H1 (cell line): ENCODE results near the gene ZNF273. TPM values are rescaled to one million over a fixed set of nuclear protein-coding genes. Genes with fewer than 3 reads are reported as not detected.

ENCODE experiments used
- FOSL1 ChIP-seq: IDR thresholded peaks from 2 replicates; pipeline ENCODE4 v1.6.1; 2011; ENCODE audit warnings: mild to moderate bottlenecking, low read depth, low read length, moderate library complexity; ENCODE audit not compliant: insufficient read depth
- GTF2F1 ChIP-seq: IDR thresholded peaks from 2 replicates; pipeline ENCODE4 v1.6.1; 2012; ENCODE audit warnings: low read depth, low read length, improper control_type of control experiment, borderline replicate concordance
- SP4 ChIP-seq: IDR thresholded peaks from 2 replicates; pipeline ENCODE4 v1.6.1; 2012; ENCODE audit warnings: low read length, inconsistent platforms
- polyA plus RNA-seq, 7 experiments: library from polyadenylated mRNA; depleted of rRNA in 3 of 7; stranded (reverse) in 5 of 7; unstranded in 2 of 7; fragments of >200 nt in 5 of 7; fragments of 200-250 nt in 2 of 7; gene quantifications; 1 replicate in 5 of 7; 2 replicates in 1 of 7; 4 replicates in 1 of 7; pipeline versions ENCODE4 v1.2.1 to v1.2.3, GENCODE V29; 2011 to 2013; ENCODE audit warnings: missing spikeins in 2 of 7, mixed read lengths in 2 of 7
- total RNA-seq: library from RNA; stranded (reverse); fragmentation: NEBNext Ultra II Directional; extraction: Animal tissue kit (Norgen Biotek cat#: 25700); gene quantifications from 2 replicates; pipeline ENCODE4 v1.2.1, GENCODE V29; 2021
- TF ChIP-seq, protein P1 (sequence below): fragments of 300-600 bp; sonication (generic); IDR thresholded peaks from 2 replicates; pipeline ENCODE4 v1.7.1; 2012; ENCODE audit warnings: low read length, moderate library complexity, mild to moderate bottlenecking, inconsistent platforms; ENCODE audit not compliant: insufficient replicate concordance

Gene ZNF273
- total and polyA plus RNA-seq, 2 of the 8 experiments (the other 6 are each of a cell fraction or from before 2014, with no cell fraction given), result 6.2 to 23.2 TPM

DNA sequence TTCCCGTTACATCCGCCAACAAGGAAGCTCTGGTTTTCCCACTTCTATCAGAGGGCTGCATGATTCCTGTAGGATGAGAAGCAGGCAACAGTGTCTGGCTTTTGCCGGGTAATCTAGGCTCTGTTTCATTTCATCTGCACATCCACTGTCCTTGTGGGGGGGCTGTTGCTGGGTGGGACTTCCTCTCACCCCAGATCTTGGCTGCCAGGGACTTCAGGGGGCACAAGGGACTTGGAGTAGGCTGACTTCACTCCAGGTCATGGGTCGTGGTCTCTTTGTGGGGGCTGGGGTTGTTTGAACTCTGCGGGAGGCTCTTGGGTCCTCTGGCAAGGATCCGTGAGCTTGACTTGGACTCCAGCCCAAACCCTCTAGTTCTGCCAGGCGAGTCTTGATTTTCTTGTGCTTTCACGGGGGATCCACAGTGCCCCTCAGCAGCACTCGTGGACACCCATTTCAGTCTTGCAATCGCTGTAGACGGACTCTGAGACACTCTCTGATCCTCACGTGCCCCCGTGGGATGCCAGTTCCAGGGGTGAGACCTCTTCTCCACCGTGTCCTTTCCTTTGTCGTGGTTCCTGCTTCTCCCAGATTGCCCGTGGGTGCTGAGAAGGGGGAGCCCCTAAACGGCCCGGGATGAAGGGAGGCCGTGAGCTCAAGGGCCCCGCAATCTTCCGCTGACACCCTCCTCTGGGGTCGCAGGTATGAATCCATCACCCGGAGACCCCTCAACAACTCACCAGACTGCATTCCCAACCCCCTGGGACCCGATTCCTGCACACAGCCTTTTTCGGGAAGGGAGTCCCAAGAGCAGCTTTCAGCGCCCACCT is 21.4 kb upstream of the ZNF273 start (continued):
- TF ChIP-seq, protein P1, sequence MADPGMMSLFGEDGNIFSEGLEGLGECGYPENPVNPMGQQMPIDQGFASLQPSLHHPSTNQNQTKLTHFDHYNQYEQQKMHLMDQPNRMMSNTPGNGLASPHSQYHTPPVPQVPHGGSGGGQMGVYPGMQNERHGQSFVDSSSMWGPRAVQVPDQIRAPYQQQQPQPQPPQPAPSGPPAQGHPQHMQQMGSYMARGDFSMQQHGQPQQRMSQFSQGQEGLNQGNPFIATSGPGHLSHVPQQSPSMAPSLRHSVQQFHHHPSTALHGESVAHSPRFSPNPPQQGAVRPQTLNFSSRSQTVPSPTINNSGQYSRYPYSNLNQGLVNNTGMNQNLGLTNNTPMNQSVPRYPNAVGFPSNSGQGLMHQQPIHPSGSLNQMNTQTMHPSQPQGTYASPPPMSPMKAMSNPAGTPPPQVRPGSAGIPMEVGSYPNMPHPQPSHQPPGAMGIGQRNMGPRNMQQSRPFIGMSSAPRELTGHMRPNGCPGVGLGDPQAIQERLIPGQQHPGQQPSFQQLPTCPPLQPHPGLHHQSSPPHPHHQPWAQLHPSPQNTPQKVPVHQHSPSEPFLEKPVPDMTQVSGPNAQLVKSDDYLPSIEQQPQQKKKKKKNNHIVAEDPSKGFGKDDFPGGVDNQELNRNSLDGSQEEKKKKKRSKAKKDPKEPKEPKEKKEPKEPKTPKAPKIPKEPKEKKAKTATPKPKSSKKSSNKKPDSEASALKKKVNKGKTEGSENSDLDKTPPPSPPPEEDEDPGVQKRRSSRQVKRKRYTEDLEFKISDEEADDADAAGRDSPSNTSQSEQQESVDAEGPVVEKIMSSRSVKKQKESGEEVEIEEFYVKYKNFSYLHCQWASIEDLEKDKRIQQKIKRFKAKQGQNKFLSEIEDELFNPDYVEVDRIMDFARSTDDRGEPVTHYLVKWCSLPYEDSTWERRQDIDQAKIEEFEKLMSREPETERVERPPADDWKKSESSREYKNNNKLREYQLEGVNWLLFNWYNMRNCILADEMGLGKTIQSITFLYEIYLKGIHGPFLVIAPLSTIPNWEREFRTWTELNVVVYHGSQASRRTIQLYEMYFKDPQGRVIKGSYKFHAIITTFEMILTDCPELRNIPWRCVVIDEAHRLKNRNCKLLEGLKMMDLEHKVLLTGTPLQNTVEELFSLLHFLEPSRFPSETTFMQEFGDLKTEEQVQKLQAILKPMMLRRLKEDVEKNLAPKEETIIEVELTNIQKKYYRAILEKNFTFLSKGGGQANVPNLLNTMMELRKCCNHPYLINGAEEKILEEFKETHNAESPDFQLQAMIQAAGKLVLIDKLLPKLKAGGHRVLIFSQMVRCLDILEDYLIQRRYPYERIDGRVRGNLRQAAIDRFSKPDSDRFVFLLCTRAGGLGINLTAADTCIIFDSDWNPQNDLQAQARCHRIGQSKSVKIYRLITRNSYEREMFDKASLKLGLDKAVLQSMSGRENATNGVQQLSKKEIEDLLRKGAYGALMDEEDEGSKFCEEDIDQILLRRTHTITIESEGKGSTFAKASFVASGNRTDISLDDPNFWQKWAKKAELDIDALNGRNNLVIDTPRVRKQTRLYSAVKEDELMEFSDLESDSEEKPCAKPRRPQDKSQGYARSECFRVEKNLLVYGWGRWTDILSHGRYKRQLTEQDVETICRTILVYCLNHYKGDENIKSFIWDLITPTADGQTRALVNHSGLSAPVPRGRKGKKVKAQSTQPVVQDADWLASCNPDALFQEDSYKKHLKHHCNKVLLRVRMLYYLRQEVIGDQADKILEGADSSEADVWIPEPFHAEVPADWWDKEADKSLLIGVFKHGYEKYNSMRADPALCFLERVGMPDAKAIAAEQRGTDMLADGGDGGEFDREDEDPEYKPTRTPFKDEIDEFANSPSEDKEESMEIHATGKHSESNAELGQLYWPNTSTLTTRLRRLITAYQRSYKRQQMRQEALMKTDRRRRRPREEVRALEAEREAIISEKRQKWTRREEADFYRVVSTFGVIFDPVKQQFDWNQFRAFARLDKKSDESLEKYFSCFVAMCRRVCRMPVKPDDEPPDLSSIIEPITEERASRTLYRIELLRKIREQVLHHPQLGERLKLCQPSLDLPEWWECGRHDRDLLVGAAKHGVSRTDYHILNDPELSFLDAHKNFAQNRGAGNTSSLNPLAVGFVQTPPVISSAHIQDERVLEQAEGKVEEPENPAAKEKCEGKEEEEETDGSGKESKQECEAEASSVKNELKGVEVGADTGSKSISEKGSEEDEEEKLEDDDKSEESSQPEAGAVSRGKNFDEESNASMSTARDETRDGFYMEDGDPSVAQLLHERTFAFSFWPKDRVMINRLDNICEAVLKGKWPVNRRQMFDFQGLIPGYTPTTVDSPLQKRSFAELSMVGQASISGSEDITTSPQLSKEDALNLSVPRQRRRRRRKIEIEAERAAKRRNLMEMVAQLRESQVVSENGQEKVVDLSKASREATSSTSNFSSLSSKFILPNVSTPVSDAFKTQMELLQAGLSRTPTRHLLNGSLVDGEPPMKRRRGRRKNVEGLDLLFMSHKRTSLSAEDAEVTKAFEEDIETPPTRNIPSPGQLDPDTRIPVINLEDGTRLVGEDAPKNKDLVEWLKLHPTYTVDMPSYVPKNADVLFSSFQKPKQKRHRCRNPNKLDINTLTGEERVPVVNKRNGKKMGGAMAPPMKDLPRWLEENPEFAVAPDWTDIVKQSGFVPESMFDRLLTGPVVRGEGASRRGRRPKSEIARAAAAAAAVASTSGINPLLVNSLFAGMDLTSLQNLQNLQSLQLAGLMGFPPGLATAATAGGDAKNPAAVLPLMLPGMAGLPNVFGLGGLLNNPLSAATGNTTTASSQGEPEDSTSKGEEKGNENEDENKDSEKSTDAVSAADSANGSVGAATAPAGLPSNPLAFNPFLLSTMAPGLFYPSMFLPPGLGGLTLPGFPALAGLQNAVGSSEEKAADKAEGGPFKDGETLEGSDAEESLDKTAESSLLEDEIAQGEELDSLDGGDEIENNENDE, result no peak
- TF ChIP-seq GTF2F1 (no peak), SP4 (no peak), FOSL1 (no peak)
